GM12801 (cell line): ENCODE measurements around the gene MSX1.

ENCODE experiments used
- CTCF ChIP-seq: IDR thresholded peaks from one replicate; pipeline ENCODE4 v1.5.1; 2011; ENCODE audit warnings: control low read depth; ENCODE audit not compliant: insufficient read length; ENCODE audit errors: extremely low read depth

Gene MSX1

DNA sequence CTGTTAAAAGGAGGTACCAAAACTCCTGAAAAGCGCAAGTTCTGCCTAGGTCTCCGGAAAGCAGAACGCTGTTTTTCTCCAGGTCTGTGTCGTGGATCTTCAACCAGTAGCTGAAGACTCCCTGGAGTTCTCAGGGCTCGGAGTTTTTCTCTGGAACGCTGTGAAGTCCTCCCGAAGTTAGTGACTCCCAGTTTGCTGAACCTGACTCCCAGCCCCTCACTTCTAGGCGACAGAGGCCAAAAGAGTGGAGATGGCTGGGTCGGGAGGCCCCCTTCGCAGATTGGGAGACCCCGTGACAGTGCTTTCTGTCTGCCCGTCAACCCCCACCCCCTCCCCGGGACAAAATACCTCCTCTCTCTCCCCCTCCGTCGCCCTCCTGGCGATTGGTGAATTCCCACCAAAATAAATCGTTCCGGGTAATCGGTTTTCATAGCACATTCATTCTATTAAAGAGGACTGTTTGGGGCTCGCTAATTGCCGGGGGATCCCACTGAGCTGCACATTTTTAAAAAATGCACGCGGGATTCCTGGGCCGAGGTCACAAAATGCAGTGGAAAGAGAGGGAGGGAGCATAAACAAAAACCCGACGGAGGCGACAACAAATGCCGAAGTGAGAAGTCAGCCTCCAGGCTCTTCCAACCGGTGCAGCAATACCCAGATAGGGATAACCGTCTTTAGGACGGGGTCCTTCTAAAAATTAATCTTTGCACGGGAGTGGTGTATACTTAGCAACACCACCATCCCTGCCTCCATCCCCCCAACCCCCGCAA lies 4.0 kb upstream of the MSX1 start:
- TF ChIP-seq CTCF: no peak

DNA sequence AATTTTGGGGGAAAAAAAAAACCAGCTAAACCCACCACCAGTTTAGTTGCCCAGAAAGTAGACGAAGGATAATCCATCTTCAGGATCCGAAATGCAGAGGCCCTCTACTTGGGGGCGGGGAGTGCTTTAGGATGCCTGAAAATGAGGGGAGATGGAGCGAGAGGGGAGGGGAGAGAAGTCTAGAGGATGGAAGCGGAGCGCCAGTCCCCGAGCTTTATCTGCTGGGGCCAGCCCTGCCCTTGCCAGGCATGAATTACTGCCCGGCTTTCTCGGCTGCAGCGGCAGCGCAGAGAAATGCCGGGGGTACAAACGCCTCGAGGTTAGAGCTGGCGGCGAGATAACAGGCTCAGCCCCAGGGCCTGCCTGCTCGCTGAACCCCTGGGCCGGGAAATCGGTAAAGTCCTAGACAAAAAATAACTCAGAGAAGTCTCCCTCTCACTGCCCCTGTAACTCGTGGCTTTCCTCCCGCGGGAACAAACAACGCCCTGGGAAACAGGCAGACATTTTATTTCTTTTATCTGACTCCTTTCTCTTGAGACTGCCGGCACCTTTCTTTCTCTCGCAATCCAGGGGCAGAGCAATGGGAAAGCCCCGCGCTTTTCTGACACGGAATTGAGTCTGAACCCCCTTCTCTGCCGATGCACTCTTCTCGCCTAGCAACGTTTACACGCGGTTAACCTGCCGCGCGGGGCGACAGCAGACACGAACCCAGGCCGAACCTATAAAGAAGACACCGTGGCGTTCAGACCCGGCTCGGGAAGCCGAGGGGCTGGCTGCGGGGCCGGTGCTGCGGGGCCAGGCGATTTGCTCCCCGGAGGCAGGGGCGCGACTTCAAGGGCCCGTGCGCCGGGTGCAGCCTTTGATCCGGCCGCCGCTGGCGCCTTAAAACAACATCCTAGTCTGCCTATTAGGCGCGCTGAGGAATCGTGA lies 3.1 kb upstream of the MSX1 start:
- TF ChIP-seq CTCF: no peak

GRCh38 chr4:4857001-4857808 lies 2.3 kb upstream of the MSX1 start:
- TF ChIP-seq CTCF: no peak

DNA sequence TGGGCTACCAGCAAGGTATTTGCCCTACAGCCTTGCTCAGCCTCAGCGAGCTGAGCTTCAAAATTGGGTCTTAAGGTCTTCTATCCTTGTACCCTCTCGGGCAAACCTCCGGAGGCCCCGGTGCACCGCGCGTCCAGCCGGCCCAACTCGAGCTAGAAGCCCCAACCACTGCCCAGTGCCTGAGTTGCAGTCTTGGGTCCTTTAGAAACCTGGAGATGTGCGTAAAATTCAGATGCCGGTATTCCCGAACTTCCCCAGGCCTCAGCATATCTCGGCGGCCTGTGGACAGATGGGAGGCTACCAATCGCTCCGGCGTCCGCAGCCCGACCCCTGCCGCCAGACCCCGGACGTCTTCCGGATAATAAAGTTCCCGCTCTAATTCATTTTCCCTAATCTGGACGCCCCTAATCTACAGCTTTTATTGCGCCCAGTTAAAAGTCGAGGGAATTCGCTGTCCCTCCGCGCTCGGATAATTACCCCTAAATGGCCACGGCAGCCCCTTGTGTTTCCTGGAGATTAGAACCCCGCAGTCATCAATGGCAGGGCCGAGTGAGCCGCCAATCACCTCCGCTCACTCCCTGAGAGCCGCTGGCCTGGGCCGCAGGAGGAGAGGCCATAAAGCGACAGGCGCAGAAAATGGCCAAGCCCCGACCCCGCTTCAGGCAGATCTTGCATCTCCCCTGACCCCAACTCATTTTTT lies 1.5 kb upstream of the MSX1 start:
- no peak for TF ChIP-seq CTCF

DNA sequence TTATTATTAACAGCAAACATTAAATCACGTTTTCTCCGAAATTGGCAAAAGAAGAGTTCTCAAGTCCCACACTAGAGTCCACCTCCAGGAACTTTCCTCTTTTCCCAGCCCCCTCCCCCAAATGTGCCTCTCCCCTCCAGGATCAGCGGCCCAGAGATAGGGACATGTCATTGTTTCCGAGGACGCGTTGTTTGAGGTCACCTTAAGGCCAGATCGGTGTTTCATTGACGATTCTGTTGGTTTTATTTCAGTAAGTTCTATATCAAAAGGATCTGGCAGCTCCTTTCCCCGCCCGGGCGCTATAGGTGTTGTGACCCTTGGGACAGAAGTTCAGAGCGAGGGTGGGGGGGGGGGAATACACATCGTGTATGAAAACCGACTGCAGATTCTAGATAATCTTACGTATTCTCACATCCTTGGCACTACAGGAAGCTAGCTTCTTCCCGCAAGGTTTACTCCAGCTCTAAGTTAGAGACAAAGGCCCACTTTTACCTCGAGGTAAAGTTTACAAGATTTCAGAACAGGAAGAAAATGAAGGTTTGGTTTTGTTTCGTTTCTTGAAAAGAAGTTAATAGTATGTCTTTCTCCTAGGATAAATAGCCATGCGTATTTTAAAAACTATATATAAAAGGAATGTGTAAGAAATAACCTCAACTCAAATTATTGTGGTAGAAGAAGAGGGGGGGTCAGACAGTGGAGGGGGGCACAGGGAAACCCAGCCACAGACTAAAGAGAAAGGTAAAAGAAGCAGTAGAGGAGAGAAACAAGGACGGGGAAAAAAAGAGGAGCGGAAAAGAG lies 739 bp upstream of the MSX1 start:
- no peak for TF ChIP-seq CTCF

DNA sequence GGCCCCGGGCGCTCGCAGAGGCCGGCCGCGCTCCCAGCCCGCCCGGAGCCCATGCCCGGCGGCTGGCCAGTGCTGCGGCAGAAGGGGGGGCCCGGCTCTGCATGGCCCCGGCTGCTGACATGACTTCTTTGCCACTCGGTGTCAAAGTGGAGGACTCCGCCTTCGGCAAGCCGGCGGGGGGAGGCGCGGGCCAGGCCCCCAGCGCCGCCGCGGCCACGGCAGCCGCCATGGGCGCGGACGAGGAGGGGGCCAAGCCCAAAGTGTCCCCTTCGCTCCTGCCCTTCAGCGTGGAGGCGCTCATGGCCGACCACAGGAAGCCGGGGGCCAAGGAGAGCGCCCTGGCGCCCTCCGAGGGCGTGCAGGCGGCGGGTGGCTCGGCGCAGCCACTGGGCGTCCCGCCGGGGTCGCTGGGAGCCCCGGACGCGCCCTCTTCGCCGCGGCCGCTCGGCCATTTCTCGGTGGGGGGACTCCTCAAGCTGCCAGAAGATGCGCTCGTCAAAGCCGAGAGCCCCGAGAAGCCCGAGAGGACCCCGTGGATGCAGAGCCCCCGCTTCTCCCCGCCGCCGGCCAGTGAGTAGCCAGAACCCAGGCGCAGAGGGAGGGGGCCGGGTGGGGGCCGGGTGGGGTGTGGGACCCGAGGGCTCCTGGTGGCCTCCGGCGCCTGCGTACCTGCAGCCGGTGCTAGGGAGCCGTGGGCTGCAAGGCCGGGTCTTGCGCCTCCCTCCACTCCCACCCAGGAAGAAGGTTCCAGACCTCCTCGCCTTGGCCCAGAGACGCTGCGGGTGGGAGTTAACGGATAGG lies 534 bp downstream of the MSX1 start:
- no peak for TF ChIP-seq CTCF
